ENCODE measurements around the gene HSPA9. TPM values are rescaled to one million over a fixed set of nuclear protein-coding genes. Genes with fewer than 3 reads are reported as not detected.

Gene HSPA9
- total RNA-seq, 4 donors from 2014 or later: 82.7 to 236 (median 175) TPM

GRCh38 chr5:138557677-138558076, 17.5 kb downstream of the HSPA9 start:
- Histone ChIP-seq H3K36me3 (peaks cover 0 to 76% (median 40%) of the 10 kb centered on the region in 4 donors), H3K4me3 (no peak overlapping the region), H3K9me3 (no peaks in the 10 kb centered on the region), H3K27ac (no peak overlapping the region), H3K27me3 (no peaks in the 10 kb centered on the region), H3K4me1 (no peaks in the 10 kb centered on the region)
- in situ Hi-C loops (cut with MboI; ENCODE audit: low pct_ligation_motif_present in 1 of 4, low pct_unique_long_range_greater_than_20kb in 1 of 4, low sequenced_read_pairs in 3 of 4) (no loop called here), intact Hi-C loops (cut with DNase I; ENCODE audit: low total_unique reads) (no loop called here)
- no peak for TF ChIP-seq POLR2A (IDR thresholded peaks at IDR 0.05)
- TF ChIP-seq POLR2AphosphoS5 (IDR thresholded peaks at IDR 0.05): no peak
- TF ChIP-seq EP300 (IDR thresholded peaks at IDR 0.05; ENCODE audit: low read depth): no peak
- no peak for DNase-seq
- WGBS, 2 donors (ENCODE audit: low coverage in 1 of 2): 80 to 81% methylated on average over 1 to 2 of the region's 2 CpGs

GRCh38 chr5:138554143-138554542, 21.1 kb downstream of the HSPA9 start:
- no peak overlapping the region for H3K4me3 ChIP-seq
- H3K4me1 ChIP-seq: no peaks in the 10 kb centered on the region
- intact Hi-C loops (cut with DNase I; ENCODE audit: low total_unique reads) (no loop called here), in situ Hi-C loops (cut with MboI; ENCODE audit: low pct_ligation_motif_present in 1 of 4, low pct_unique_long_range_greater_than_20kb in 1 of 4, low sequenced_read_pairs in 3 of 4) (no loop called here)
- TF ChIP-seq EP300 (IDR thresholded peaks at IDR 0.05; ENCODE audit: low read depth): no peak
- TF ChIP-seq POLR2A (IDR thresholded peaks at IDR 0.05): no peak
- TF ChIP-seq CTCF (IDR thresholded peaks at IDR 0.05): no peak
- no peak for TF ChIP-seq POLR2AphosphoS5 (IDR thresholded peaks at IDR 0.05)
- H3K9me3 ChIP-seq: no peaks in the 10 kb centered on the region
- no peak for DNase-seq
- H3K27me3 ChIP-seq: no peaks in the 10 kb centered on the region
- H3K27ac ChIP-seq: no peak overlapping the region
- WGBS, 2 donors (ENCODE audit: low coverage in 1 of 2): 80% methylated on average over 1 of the region's 1 CpG; no CpG with 5 or more reads in 1 of the 2 donors
- peaks cover 0 to 51% (median 24%) of the 10 kb centered on the region in 4 donors for H3K36me3 ChIP-seq

DNA sequence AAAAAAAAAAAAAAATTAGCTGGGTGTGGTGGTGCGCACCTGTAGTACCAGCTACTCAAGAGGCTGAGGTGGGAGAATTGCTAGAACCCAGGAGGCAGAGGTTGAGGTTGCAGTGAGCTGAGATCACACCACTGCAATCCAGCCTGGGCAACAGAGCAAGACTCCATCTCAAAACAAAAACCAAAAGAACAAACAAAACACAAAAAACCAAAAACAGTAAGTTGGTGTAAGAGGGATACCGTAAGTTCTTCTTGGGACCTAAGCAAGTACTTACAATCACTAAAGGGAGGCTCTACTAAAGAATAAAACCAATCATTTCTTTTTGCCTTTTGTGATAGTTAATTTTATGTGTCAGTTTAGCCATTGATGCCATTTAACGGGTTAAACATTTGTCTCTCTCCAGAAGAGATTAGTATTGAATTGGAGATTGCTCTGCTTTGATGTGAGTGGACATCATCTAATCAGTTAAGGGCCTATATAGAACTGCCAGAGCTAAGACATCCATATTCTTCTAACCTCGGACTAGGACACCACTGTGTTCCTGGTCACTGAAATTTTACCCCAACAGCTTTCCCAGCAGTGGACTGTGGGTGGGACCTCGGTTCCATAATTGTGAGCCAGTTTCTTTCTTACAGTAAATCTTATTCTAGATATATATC, 21.6 kb downstream of the HSPA9 start:
- H3K27me3 ChIP-seq: no peaks in the 10 kb centered on the region
- in situ Hi-C loops (cut with MboI; ENCODE audit: low pct_ligation_motif_present in 1 of 4, low pct_unique_long_range_greater_than_20kb in 1 of 4, low sequenced_read_pairs in 3 of 4): no loop called here
- no peak overlapping the region for H3K27ac ChIP-seq
- no peaks in the 10 kb centered on the region for H3K4me1 ChIP-seq
- no peak for DNase-seq
- no peaks in the 10 kb centered on the region for H3K9me3 ChIP-seq
- intact Hi-C loops (cut with DNase I; ENCODE audit: low total_unique reads): no loop called here
- no peak for TF ChIP-seq EP300 (IDR thresholded peaks at IDR 0.05; ENCODE audit: low read depth)
- TF ChIP-seq POLR2AphosphoS5 (IDR thresholded peaks at IDR 0.05): no peak
- no peak for TF ChIP-seq POLR2A (IDR thresholded peaks at IDR 0.05)
- no peak for TF ChIP-seq CTCF (IDR thresholded peaks at IDR 0.05)
- H3K36me3 ChIP-seq: peaks cover 0 to 46% (median 21%) of the 10 kb centered on the region in 4 donors
- 79 to 82% methylated on average over 3 to 5 of the region's 5 CpGs for WGBS, 2 donors (ENCODE audit: low coverage in 1 of 2)
- H3K4me3 ChIP-seq: no peak overlapping the region

DNA sequence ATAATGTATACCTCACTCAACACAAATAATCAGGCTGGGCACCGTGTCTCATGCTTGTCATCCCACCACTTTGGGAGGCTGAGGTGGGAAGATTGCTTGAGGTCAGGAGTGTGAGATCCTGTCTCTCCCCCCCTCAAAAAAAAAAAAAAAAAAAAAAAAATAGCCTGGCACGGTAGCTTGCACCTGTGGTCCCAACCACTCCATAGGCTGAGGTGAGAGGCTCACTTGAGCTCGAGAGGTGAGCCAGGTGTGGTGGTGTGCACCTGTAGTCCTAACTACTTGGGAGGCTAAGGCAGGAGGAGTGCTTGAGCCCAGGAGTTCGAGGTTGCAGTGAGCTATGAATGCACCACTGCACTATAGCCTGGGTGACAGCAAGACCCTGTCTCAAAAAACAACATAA, 22.5 kb downstream of the HSPA9 start:
- no peak for DNase-seq
- 83 to 89% methylated on average over 3 to 4 of the region's 4 CpGs for WGBS, 2 donors (ENCODE audit: low coverage in 1 of 2)
- in situ Hi-C loops (cut with MboI; ENCODE audit: low pct_ligation_motif_present in 1 of 4, low pct_unique_long_range_greater_than_20kb in 1 of 4, low sequenced_read_pairs in 3 of 4): no loop called here
- Histone ChIP-seq H3K9me3 (no peaks in the 10 kb centered on the region), H3K27me3 (no peaks in the 10 kb centered on the region), H3K4me3 (no peak overlapping the region), H3K4me1 (peaks cover 0 to 8% (median 3%) of the 10 kb centered on the region in 4 donors), H3K27ac (no peak overlapping the region), H3K36me3 (peaks cover 0 to 36% (median 16%) of the 10 kb centered on the region in 4 donors)
- intact Hi-C loops (cut with DNase I; ENCODE audit: low total_unique reads): no loop called here
- TF ChIP-seq EP300 (IDR thresholded peaks at IDR 0.05; ENCODE audit: low read depth): no peak
- no peak for TF ChIP-seq CTCF (IDR thresholded peaks at IDR 0.05)
- TF ChIP-seq POLR2AphosphoS5 (IDR thresholded peaks at IDR 0.05): no peak
- TF ChIP-seq POLR2A (IDR thresholded peaks at IDR 0.05): no peak

All from transverse colon (tissue), 4 donors.